Ovary (tissue), 3 donors: ENCODE results near the gene TRAF3IP1.

Experiments
- CTCF ChIP-seq, 3 donors: fragments of 450-650 bp in 2 of 3; fragments of 200-600 bp in 1 of 3; IDR thresholded peaks; one replicate each; pipeline versions ENCODE4 v1.5.1 to v1.8.0; 2016 to 2022; ENCODE audit warnings: antibody characterized with exemption in 3 of 3, mild to moderate bottlenecking in 1 of 3
- EP300 ChIP-seq: sonication (generic); formaldehyde crosslinking; IDR thresholded peaks from one replicate; pipeline ENCODE4 v1.6.1; 2017; ENCODE audit warnings: antibody characterized with exemption
- donor health status: DM: no; HTN: no; CAD: no.

- TF ChIP-seq EP300 (no peak), CTCF (IDR thresholded peaks at IDR 0.05) (no peak)
These were observed 83.5 kb downstream of the TRAF3IP1 start for GRCh38 chr2:238403632-238404405.
